GM23248 (cell line): Measurements from ENCODE around the gene MS4A2. TPM values are rescaled to one million over a fixed set of nuclear protein-coding genes. Genes with fewer than 3 reads are reported as not detected.

Experiments used
- DNase-seq: peaks from one replicate; pipeline ENCODE4 v3.0.0-alpha.2; 2015
- H2AFZ ChIP-seq: fragments of 200-600 bp; sonication (generic); 2 replicates; pipeline ENCODE4 v1.6.1; 2016; ENCODE audit warnings: antibody characterized with exemption
- H3F3A ChIP-seq: fragments of 200-600 bp; sonication (generic); 2 replicates; pipeline ENCODE4 v1.6.1; 2016; ENCODE audit warnings: mild to moderate bottlenecking, antibody characterized with exemption, mixed run types; ENCODE audit not compliant: insufficient read depth
- H3K27ac ChIP-seq: fragments of 200-600 bp; sonication (generic); 2 replicates; pipeline ENCODE4 v1.5.1; 2016; ENCODE audit warnings: mild to moderate bottlenecking
- H3K27me3 ChIP-seq: fragments of 200-600 bp; sonication (generic); replicated peaks from 2 replicates; pipeline ENCODE4 v1.6.1; 2016; ENCODE audit warnings: mild to moderate bottlenecking; ENCODE audit not compliant: insufficient read depth
- H3K36me3 ChIP-seq: fragments of 200-600 bp; sonication (generic); 2 replicates; pipeline ENCODE4 v1.6.1; 2016; ENCODE audit warnings: low read depth, mild to moderate bottlenecking
- H3K4me1 ChIP-seq: fragments of 200-600 bp; sonication (generic); 2 replicates; pipeline ENCODE4 v1.6.1; 2016; ENCODE audit warnings: mild to moderate bottlenecking; ENCODE audit not compliant: insufficient read depth
- H3K4me2 ChIP-seq: fragments of 200-600 bp; sonication (generic); one replicate; pipeline ENCODE4 v1.6.1; 2016; ENCODE audit warnings: mild to moderate bottlenecking; ENCODE audit not compliant: unreplicated experiment
- H3K4me3 ChIP-seq: fragments of 200-600 bp; sonication (generic); 2 replicates; pipeline ENCODE4 v1.5.1; 2016; ENCODE audit warnings: mild to moderate bottlenecking
- H3K79me2 ChIP-seq: fragments of 200-600 bp; sonication (generic); 2 replicates; pipeline ENCODE4 v1.6.1; 2016; ENCODE audit warnings: mild to moderate bottlenecking; ENCODE audit not compliant: insufficient read depth
- H3K9ac ChIP-seq: fragments of 200-600 bp; sonication (generic); 2 replicates; pipeline ENCODE4 v1.6.1; 2016; ENCODE audit warnings: mild to moderate bottlenecking
- H3K9me2 ChIP-seq: fragments of 200-600 bp; sonication (generic); 2 replicates; pipeline ENCODE4 v1.6.1; 2016; ENCODE audit warnings: mixed run types, mild to moderate bottlenecking, moderate library complexity; ENCODE audit not compliant: insufficient read depth
- H3K9me3 ChIP-seq: fragments of 200-600 bp; sonication (generic); one replicate; pipeline ENCODE4 v1.6.1; 2017; ENCODE audit warnings: low read depth
- H4K20me1 ChIP-seq: fragments of 200-600 bp; sonication (generic); 2 replicates; pipeline ENCODE4 v1.6.0; 2016; ENCODE audit not compliant: insufficient read depth
- EZH2 ChIP-seq: fragments of 200-600 bp; sonication (generic); IDR thresholded peaks from 2 replicates; pipeline ENCODE4 v1.6.1; 2018; ENCODE audit warnings: antibody characterized with exemption, mild to moderate bottlenecking; ENCODE audit not compliant: insufficient read depth, poor library complexity, severe bottlenecking
- EZH2phosphoT487 ChIP-seq: fragments of 200-600 bp; sonication (generic); IDR thresholded peaks from 2 replicates; pipeline ENCODE4 v1.6.1; 2018; ENCODE audit warnings: antibody characterized with exemption, moderate library complexity, mild to moderate bottlenecking, low read depth; ENCODE audit not compliant: insufficient read depth
- WGBS, 2 experiments: methylation state at CpG; one replicate each; pipeline ENCODE4 v1.1.6; 2015 to 2017; ENCODE audit warnings: low lambda C conversion rate in 2 of 2, low coverage in 1 of 2; ENCODE audit errors: missing lambda C conversion rate in 2 of 2; 5-methylcytosine and 5-hydroxymethylcytosine counted together
- in situ Hi-C: fragments of 300-500 bp; cut with MboI; formaldehyde crosslinking; loops from 2 replicates; pipeline ENCODE4 v1.15.0; 2020
- polyA plus RNA-seq: library from polyadenylated mRNA; unstranded; fragments of >200 nt; fragmentation: Nextera tagmentation; extraction: Ambion mirVana; gene quantifications from 2 replicates; pipeline ENCODE4 v1.2.1, GENCODE V29; 2016
- total RNA-seq: library from RNA; depleted of rRNA; stranded (reverse); fragments of >200 nt; shearing (Covaris generic); gene quantifications from 2 replicates; pipeline ENCODE4 v1.2.3, GENCODE V29; 2014; rRNA removed

The MS4A2 gene
- total and polyA plus RNA-seq, 2 experiments from 2014 or later = not detected

DNA sequence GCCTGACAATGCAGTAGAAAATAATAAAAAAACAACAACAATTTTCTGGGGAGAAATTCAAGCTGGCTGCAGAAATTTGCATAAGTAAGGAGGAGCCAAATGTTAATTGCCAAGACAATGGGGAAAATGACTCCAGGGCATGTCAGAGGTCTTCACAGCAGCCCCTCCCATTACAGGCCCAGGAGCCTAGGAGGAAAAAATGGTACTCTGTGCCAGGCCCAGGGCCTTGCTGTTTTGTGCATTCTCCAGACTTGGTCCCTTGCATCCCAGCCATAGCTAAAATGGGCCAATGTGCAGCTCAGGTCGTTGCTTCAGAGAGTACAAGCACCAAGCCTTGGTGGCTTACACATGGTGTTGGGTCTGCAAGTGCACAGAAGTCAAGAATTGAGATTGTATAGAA lies 45.5 kb downstream of the MS4A2 start:
- Histone ChIP-seq H3F3A (no peaks in the 10 kb centered on the region), H3K79me2 (no peaks in the 10 kb centered on the region), H3K9ac (no peak overlapping the region), H2AFZ (no peak overlapping the region), H3K27me3 (no peaks in the 10 kb centered on the region), H3K36me3 (no peaks in the 10 kb centered on the region), H4K20me1 (no peaks in the 10 kb centered on the region), H3K27ac (no peak overlapping the region), H3K9me2 (no peaks in the 10 kb centered on the region), H3K4me2 (no peak overlapping the region), H3K9me3 (no peaks in the 10 kb centered on the region), H3K4me3 (no peak overlapping the region), H3K4me1 (no peaks in the 10 kb centered on the region)
- in situ Hi-C loops = no loop called here
- no peak for TF ChIP-seq EZH2phosphoT487
- no peak for DNase-seq
- WGBS, 2 experiments = 0 to 6% methylated on average over 1 of the region's 1 CpG

- Histone ChIP-seq H3K79me2 (no peaks in the 10 kb centered on the region), H3K36me3 (no peaks in the 10 kb centered on the region), H3K27ac (no peak overlapping the region), H3K9ac (no peak overlapping the region), H3K9me3 (no peaks in the 10 kb centered on the region), H4K20me1 (no peaks in the 10 kb centered on the region), H3K4me2 (no peak overlapping the region), H3K4me1 (no peaks in the 10 kb centered on the region), H2AFZ (no peak overlapping the region), H3F3A (no peaks in the 10 kb centered on the region), H3K9me2 (no peaks in the 10 kb centered on the region), H3K4me3 (no peak overlapping the region), H3K27me3 (no peaks in the 10 kb centered on the region)
- DNase-seq = no peak
- WGBS, 2 experiments = 36 to 42% methylated on average over 3 of the region's 3 CpGs
- TF ChIP-seq EZH2phosphoT487 (no peak), EZH2 (no peak)
- in situ Hi-C loops = no loop called here
These were observed 55.3 kb downstream of the MS4A2 start for GRCh38 chr11:60143768-60144167.

- Histone ChIP-seq H3K9me3 (no peaks in the 10 kb centered on the region), H3F3A (no peaks in the 10 kb centered on the region), H4K20me1 (no peaks in the 10 kb centered on the region), H3K9me2 (no peaks in the 10 kb centered on the region), H3K4me1 (no peaks in the 10 kb centered on the region), H3K27me3 (no peaks in the 10 kb centered on the region), H2AFZ (no peak overlapping the region), H3K4me3 (no peak overlapping the region), H3K36me3 (no peaks in the 10 kb centered on the region), H3K9ac (no peak overlapping the region), H3K4me2 (no peak overlapping the region), H3K79me2 (no peaks in the 10 kb centered on the region), H3K27ac (no peak overlapping the region)
- WGBS, 2 experiments = 28 to 30% methylated on average over 3 of the region's 3 CpGs
- no peak for TF ChIP-seq EZH2phosphoT487
- no peak for TF ChIP-seq EZH2
- in situ Hi-C loops = no loop called here
- no peak for DNase-seq
These were observed 57.2 kb downstream of the MS4A2 start for GRCh38 chr11:60145677-60146076.

Other genes starting within 250 kb of the MS4A2 start
- not detected in 2 replicates for gene CBLIF, start 243.2 kb upstream of the MS4A2 start, total RNA-seq
- gene CBLIF, start 243.2 kb upstream of the MS4A2 start, polyA plus RNA-seq = not detected in 2 replicates
- gene TCN1, start 222.2 kb upstream of the MS4A2 start, total RNA-seq = not detected in 2 replicates
- gene TCN1, start 222.2 kb upstream of the MS4A2 start, polyA plus RNA-seq = not detected in 2 replicates
- gene OOSP3, start 209.9 kb upstream of the MS4A2 start, total RNA-seq = not detected in 2 replicates
- not detected in 2 replicates for gene OOSP3, start 209.9 kb upstream of the MS4A2 start, polyA plus RNA-seq
- not detected in 2 replicates for gene OOSP1, start 150.2 kb upstream of the MS4A2 start, total RNA-seq
- gene OOSP1, start 150.2 kb upstream of the MS4A2 start, polyA plus RNA-seq = not detected in 2 replicates
- gene OOSP4A, start 124.6 kb upstream of the MS4A2 start, total RNA-seq = not detected in 2 replicates
- not detected in 2 replicates for gene OOSP4A, start 124.6 kb upstream of the MS4A2 start, polyA plus RNA-seq
- not detected in 2 replicates for gene OOSP4B, start 71.5 kb upstream of the MS4A2 start, total RNA-seq
- not detected in 2 replicates for gene OOSP4B, start 71.5 kb upstream of the MS4A2 start, polyA plus RNA-seq
- not detected in 2 replicates for gene OOSP2, start 48.3 kb upstream of the MS4A2 start, total RNA-seq
- not detected in 2 replicates for gene OOSP2, start 48.3 kb upstream of the MS4A2 start, polyA plus RNA-seq
- gene MS4A3, start 32.0 kb upstream of the MS4A2 start, total RNA-seq = not detected in 2 replicates
- not detected in 2 replicates for gene MS4A3, start 32.0 kb upstream of the MS4A2 start, polyA plus RNA-seq
- not detected in 2 replicates for gene MS4A6A, start 94.4 kb downstream of the MS4A2 start, total RNA-seq
- gene MS4A6A, start 94.4 kb downstream of the MS4A2 start, polyA plus RNA-seq = not detected in 2 replicates
- gene MS4A4E, start 154.5 kb downstream of the MS4A2 start, total RNA-seq = not detected in 2 replicates
- gene MS4A4E, start 154.5 kb downstream of the MS4A2 start, polyA plus RNA-seq = not detected in 2 replicates
- gene MS4A4A, start 192.0 kb downstream of the MS4A2 start, total RNA-seq = not detected in 2 replicates
- gene MS4A4A, start 192.0 kb downstream of the MS4A2 start, polyA plus RNA-seq = not detected in 2 replicates
- gene MS4A6E, start 238.6 kb downstream of the MS4A2 start, total RNA-seq = not detected in 2 replicates
- not detected in 2 replicates for gene MS4A6E, start 238.6 kb downstream of the MS4A2 start, polyA plus RNA-seq